HL-60 (cell line): ENCODE data around the gene DCTN2.

Source experiments
- POLR2AphosphoS5 ChIP-seq: IDR thresholded peaks from 2 replicates; pipeline ENCODE4 v1.6.1; 2012; ENCODE audit warnings: low read depth
- SPI1 ChIP-seq: IDR thresholded peaks from 2 replicates; pipeline ENCODE4 v1.6.1; 2012; ENCODE audit warnings: low read depth, mild to moderate bottlenecking, borderline replicate concordance
- TF ChIP-seq, protein P1 (sequence below): IDR thresholded peaks from one replicate; pipeline ENCODE4 v1.5.1; 2011; ENCODE audit warnings: low read length, control low read depth, inconsistent platforms; ENCODE audit not compliant: insufficient read depth

DNA sequence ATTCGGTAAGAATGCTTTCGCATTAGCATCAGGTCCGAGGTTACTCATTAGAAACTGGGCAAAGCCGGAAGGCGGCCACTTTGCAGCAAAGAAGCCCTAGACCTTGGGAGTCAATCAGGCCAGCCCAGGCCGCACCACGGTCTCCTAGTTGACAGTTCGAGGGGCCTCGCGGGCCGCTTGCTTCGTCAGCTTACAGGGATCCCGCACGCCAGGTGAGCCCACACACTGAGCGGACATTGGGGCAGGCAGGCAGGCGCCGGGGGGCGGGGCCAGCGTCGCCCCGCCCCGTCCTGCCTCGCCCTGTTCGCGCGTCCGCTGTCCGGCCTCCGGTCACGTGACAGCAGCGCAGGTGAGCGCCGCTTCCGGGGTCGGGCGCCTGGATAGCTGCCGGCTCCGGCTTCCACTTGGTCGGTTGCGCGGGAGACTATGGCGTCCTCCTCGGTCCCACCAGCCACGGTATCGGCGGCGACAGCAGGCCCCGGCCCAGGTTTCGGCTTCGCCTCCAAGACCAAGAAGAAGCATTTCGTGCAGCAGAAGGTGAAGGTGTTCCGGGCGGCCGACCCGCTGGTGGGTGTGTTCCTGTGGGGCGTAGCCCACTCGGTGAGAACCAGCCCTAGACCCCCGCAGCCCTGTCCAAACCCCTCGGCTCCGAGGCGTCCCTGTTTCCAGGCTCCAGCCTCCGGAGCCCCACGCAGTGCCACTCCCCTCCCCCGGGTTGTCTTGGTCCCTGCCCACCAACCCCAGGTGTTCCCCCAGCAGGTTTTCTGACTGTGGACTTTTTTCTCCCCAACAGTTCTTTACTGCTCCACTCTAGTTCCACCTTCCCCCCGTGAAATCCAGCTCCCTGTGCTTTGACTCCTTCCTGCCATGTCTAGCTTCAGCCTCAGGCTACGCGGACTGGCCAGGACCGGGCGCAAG lies 44.1 kb upstream of the DCTN2 start, which contains the start of gene PIP4K2C:
- TF ChIP-seq, protein P1, sequence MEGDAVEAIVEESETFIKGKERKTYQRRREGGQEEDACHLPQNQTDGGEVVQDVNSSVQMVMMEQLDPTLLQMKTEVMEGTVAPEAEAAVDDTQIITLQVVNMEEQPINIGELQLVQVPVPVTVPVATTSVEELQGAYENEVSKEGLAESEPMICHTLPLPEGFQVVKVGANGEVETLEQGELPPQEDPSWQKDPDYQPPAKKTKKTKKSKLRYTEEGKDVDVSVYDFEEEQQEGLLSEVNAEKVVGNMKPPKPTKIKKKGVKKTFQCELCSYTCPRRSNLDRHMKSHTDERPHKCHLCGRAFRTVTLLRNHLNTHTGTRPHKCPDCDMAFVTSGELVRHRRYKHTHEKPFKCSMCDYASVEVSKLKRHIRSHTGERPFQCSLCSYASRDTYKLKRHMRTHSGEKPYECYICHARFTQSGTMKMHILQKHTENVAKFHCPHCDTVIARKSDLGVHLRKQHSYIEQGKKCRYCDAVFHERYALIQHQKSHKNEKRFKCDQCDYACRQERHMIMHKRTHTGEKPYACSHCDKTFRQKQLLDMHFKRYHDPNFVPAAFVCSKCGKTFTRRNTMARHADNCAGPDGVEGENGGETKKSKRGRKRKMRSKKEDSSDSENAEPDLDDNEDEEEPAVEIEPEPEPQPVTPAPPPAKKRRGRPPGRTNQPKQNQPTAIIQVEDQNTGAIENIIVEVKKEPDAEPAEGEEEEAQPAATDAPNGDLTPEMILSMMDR, result no peak
- TF ChIP-seq SPI1 (no peak), POLR2AphosphoS5 (no peak)
